GM21360 (cell line): ENCODE data around the gene MT1X.

Experiments used
- ATAC-seq: cut with Tn5 transposase; IDR thresholded peaks from one replicate; pipeline ENCODE4 v1.9.1; 2021; ENCODE audit warnings: mild to moderate bottlenecking, moderate library complexity; ENCODE audit not compliant: unreplicated experiment

Gene MT1X

DNA sequence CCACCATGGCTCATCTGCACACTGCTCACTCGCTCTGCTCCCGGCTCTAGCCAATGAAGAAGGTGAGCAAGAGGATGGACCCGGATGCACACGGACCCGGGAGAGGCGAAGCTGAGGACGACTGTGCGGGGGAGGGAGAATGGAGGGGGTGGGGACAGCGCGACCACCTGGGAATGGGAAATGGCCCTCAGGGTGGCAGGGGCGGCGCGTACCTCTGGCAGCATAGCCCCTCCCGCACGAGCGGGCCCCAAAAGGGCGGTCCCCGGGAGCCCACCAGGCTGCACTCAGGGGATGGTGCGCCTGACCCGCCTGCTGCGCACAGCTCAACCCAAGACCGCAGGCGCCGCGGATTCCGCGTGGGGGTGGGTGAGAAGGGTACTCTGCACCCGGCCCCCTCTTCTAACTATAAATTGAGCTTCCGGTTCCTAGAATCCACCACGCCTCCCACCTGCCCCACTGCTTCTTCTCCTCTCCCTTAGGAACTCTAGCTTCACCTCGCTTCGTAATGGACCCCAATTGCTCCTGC, 6.5 kb upstream of the MT1X start:
- no peak for ATAC-seq

DNA sequence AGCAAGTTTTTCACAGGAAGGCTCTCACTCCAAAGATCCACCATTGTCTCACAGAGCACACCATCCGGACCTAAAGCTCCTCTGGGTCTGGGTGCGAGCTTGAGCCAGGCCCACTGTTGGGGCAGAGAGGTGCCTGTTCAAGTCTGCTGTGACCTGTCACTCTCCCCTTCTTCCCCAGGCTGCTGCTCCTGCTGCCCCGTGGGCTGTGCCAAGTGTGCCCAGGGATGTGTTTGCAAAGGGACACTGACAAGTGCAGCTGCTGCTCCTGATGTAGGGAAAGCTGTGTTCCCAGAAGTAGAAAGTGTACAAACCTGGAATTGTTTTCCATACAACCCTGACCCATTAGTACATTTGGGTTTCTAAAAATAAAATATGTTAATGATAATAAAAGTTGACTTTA, 4.8 kb upstream of the MT1X start:
- ATAC-seq: no peak

- ATAC-seq: no peak
Observed at GRCh38 chr16:56679078-56679730, 3.1 kb upstream of the MT1X start.

DNA sequence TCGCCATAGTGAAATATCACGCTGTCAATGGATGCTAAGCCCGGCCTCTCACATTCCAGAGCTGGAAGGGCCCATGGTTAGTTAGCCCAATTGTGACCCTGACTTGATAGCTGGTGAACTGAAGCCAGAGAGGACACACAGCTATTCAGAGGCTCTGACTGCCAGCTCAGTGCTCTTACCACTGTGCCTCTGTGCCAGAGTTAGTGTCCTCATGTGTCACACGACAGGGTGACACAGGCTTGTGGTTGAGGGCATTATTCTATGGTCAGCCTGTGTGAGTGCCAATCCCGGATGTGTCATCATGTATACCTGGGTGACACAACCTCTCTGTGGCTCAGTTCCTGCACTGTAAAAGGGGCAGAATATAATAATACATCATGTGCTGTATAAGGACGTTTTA, 2.5 kb upstream of the MT1X start:
- no peak for ATAC-seq

DNA sequence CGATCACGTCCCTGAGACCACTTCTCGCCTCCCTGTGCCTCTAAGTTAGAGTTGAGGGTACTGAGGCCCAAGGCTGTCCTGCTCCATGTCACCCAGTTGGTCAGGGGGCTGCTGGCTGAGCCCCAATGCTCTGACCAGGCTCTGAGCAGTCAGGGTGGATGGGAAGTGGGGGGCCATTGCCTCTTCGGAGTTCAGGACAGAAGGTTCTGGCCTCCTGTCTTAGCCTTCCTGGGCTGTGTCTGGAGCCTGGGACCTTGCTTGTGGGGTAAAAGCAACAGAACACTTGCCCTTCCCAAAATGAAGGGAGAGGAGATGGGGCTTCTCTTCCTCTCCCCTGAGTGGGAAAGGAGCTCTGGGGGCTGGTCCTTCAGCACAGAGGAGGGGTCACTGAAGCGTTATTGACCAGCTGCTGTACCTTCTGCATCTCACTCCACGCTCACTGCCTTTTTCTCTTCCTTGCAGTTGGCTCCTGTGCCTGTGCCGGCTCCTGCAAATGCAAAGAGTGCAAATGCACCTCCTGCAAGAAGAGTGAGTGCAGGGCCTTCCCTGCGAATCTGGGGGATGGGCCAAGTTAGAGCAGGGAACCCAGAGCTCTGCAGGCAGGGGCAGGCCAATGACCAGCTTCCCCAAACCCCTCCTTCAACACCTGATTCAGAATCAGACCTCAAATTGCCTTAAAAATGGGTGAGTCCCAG, 580 bp downstream of the MT1X start:
- ATAC-seq: no peak

GRCh38 chr16:56683424-56684172, 1.3 kb downstream of the MT1X start:
- ATAC-seq: no peak

- ATAC-seq: no peak
Observed at GRCh38 chr16:56684256-56684925, 2.1 kb downstream of the MT1X start.

DNA sequence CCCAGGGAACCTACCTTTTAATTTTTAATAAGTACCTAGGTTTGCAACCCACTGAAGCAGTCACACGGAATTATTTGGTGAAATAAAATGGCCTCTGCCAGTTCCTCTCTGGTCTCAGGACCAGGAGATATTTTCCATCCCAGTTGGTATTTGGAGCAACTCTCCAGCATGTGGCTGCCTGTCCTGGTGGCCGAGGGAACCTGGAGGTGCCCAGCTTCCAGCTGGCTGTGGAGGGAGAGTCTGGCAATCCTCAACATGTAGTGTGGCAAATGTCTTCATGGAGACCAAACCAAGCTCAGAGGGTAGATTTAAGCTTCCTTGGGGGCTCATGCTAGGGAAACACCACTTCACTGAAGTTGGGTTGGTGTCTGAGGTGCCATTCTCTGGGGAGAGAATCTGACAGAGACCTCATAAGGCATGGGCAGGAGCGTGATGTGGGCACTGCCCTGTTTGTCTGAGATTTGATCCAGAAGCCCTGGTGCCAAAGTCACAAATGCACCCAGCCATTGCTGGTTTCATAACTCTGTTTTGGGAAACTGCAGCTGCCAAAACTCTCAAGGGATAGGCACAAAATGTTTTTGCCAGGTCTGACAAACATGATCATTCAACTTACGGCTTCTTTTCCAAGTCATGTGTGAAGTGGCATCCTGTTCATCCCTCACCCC, 2.8 kb downstream of the MT1X start:
- no peak for ATAC-seq

- ATAC-seq: no peak
Observed at GRCh38 chr16:56686758-56687157, 4.5 kb downstream of the MT1X start.

- ATAC-seq: no peak
Observed at GRCh38 chr16:56688762-56689161, 6.5 kb downstream of the MT1X start.

GRCh38 chr16:56689171-56689570, 6.9 kb downstream of the MT1X start:
- no peak for ATAC-seq

GRCh38 chr16:56690420-56691122, 8.3 kb downstream of the MT1X start:
- no peak for ATAC-seq

- no peak for ATAC-seq
Observed at GRCh38 chr16:56691885-56692284, 9.6 kb downstream of the MT1X start.

- no peak for ATAC-seq
Observed at GRCh38 chr16:56695246-56695645, 13.0 kb downstream of the MT1X start.

DNA sequence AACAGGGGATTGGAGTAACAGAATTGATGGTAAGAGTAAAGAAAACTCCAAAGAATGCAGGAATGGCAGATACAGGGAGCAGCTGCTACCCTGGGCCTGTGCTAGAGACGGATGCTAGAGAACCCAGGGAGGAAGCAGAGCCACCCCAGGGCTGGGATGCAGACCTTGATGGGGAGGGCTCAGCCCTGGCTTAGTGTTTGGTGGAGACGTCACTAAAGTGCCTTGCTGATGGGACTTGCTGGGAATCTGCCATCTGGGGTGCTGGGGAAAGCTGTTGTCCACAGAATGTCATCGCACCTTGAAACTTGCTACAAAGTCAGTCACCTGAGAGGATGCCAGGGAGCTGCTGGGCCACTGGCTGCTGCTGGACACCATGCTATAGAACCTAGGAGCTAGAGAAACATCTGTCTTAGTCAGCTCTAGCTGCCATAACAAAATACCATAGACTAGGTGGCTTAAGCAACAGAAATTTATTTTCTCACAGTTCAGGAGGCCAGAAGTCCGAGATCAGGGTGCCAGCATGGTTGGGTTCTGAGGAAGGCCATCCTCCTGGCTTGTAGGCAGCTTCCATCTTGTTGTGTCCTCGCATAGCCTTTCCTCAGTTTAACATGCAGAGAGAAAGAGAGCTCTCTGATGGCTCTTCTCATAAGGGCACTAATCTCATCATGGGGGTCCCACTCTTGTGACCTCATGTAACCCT, 15.3 kb downstream of the MT1X start:
- ATAC-seq: no peak

DNA sequence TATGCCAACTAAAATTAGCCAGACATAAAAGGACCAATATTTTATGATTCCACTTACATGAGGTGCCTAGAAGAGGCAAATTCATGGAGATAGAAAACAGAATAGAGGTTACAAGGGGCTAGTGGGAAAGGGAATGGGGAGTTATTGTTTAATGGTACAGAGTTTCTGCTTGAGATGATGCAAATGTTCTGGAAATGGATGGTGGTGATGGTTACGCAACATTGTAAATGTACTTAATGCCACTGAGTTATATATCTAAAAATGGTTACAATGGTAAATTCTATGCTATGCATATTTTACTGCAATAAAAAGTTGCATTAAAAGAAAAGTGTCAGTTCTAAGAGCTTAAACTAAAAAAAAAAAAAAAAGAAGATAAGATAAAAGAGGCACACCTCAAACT, 17.9 kb downstream of the MT1X start:
- ATAC-seq: no peak

DNA sequence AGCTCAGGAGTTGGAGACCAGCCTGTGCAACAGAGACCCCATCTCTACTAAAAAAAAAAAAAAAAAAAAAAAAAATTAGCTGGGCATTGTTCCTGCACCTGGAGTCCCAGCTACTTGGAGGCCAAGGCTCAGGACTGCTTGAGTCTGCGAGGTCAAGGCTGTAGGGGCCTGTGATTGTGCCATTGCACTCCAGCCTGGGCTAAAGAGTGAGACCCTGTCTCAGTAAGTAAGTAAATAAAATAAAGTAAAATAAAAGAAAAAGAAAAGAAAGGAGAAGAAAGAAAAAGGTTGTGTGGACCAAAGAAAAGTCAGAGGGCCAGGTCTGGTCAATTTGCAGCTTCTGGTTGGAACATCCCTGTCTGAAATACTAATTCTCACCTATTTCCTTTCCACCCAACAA, 18.4 kb downstream of the MT1X start:
- ATAC-seq: no peak

DNA sequence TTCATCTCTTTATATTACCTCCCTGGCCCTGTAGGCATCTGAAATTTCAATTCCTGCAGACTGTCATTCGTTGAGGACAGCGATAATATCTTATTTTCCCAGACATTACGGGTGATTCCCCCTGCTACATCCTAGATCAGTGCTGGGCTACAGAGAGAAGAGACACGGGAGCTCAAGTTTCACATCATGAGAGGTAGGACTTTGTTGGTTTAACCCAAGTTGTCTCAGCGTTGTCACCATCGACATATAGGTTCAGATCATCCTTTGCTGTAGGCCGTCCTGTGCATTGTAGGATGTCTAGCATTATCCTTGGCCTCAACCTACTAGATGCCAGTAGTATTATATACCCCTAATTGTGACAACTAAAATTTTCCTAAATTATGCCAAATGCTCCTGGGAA, 19.3 kb downstream of the MT1X start:
- no peak for ATAC-seq

DNA sequence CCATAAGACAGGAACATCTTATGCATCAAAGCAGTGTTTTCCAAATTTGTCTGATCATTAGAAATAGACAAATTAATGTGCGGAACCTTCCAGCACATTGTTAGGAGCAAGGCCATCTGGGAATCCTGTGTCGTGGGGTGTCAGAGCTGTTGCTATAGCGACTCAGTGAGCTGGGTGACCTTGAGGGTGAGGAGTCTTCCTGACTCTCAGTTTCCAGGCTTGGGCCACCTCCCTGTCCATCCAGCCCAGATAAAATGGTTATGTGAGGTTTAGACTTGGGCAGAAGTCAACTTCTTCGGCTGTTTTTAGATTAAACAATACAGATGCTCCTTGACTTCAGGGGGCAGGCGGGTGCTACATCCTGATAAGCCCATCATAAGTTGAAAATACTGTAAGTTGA, 20.6 kb downstream of the MT1X start:
- no peak for ATAC-seq
